Measurements from ENCODE around the gene DPP7. TPM values are rescaled to one million over a fixed set of nuclear protein-coding genes. Genes with fewer than 3 reads are reported as not detected.

DPP7 gene
- total RNA-seq, 2 donors from 2014 or later: 147 to 235 TPM

DNA sequence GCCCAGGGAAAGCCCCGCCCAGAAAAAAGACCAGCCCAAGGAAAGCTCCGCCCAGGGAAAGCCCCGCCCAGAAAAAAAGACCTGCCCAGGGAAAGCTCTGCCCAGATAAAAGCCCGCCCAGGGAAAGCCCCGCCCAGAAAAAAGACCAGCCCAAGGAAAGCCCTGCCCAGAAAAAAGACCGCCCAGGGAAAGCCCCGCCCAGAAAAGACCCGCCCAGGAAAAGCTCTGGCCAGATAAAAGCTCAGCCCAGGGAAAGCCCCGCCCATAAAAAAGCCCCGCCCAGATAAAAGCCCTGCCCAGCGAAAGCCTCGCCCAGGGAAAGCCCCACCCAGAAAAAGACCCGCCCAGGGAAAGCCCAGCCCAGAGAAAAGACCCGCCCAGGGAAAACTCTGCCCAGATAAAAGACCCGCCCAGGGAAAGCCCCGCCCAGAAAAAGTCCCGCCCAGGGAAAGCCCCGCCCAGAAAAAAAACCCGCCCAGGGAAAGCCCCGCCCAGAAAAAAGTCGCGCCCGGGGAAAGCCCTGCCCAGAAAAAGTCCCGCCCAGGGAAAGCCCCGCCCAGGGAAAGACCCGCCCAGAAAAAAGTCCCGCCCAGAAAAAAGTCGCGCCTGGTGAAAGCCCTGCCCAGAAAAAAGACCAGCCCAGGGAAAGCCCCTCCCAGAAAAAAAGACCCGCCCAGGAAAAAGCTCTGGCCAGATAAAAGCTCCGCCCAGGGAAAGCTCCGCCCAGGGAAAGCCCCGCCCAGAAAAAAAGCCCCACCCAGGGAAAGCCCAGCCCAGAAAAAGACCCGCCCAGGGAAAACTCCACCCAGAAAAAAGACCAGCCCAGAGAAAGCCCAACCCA is 36.3 kb upstream of the DPP7 start:
- Histone ChIP-seq H3K9me3 (no peaks in the 10 kb centered on the region), H3K4me3 (no peak overlapping the region), H3K27ac (no peak overlapping the region), H3K27me3 (replicated peaks; ENCODE audit: insufficient read depth) (peaks cover 12% of the 10 kb centered on the region), H3K36me3 (no peaks in the 10 kb centered on the region), H3K4me1 (replicated peaks) (no peaks in the 10 kb centered on the region)
- TF ChIP-seq POLR2A (IDR thresholded peaks at IDR 0.05): no peak
- TF ChIP-seq POLR2AphosphoS5 (IDR thresholded peaks at IDR 0.05): no peak
- TF ChIP-seq, protein P1, sequence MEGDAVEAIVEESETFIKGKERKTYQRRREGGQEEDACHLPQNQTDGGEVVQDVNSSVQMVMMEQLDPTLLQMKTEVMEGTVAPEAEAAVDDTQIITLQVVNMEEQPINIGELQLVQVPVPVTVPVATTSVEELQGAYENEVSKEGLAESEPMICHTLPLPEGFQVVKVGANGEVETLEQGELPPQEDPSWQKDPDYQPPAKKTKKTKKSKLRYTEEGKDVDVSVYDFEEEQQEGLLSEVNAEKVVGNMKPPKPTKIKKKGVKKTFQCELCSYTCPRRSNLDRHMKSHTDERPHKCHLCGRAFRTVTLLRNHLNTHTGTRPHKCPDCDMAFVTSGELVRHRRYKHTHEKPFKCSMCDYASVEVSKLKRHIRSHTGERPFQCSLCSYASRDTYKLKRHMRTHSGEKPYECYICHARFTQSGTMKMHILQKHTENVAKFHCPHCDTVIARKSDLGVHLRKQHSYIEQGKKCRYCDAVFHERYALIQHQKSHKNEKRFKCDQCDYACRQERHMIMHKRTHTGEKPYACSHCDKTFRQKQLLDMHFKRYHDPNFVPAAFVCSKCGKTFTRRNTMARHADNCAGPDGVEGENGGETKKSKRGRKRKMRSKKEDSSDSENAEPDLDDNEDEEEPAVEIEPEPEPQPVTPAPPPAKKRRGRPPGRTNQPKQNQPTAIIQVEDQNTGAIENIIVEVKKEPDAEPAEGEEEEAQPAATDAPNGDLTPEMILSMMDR (IDR thresholded peaks at IDR 0.05): no peak
- no peak for DNase-seq (ENCODE audit: low spot score)
- intact Hi-C loops (cut with DNase I): no loop called here
- WGBS: 40% methylated on average over 34 of the region's 34 CpGs

DNA sequence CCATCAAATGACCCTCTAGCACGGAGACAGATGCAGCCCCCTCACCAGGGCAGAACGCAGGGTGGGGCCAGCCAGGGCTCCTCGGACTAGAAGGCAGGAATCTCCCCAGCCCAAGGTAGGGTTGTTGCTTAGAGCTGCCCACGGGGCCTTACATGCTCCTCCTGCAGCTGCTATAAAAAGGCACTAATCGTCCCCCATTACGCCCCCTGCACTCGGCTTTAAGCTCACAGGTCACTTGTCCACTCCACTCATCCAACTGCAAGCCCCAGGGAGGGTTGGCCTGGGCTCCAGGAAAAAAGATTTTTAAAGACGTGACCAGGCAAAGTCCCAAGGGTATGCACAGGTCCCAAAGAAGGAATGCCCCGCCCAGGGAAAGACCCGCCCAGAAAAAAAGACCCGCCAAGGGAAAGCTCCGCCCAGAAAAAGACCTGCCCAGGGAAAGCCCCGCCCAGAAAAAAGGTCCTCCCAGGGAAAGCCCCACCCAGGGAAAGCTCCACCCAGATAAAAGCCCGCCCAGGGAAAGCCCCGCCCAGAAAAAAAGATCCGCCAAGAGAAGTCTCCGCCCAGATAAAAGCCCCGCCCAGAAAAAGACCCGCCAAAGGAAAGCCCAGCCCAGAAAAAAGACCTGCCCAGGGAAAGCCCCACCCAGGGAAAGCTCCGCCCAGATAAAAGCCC is 35.5 kb upstream of the DPP7 start:
- 68% methylated on average over 20 of the region's 20 CpGs for WGBS
- peaks cover 15% of the 10 kb centered on the region for H3K27me3 ChIP-seq (replicated peaks; ENCODE audit: insufficient read depth)
- no peak for DNase-seq (ENCODE audit: low spot score)
- no peak overlapping the region for H3K4me3 ChIP-seq
- intact Hi-C loops (cut with DNase I): no loop called here
- no peaks in the 10 kb centered on the region for H3K9me3 ChIP-seq
- H3K27ac ChIP-seq: no peak overlapping the region
- H3K4me1 ChIP-seq (replicated peaks): no peaks in the 10 kb centered on the region
- no peaks in the 10 kb centered on the region for H3K36me3 ChIP-seq
- no peak for TF ChIP-seq POLR2AphosphoS5 (IDR thresholded peaks at IDR 0.05)

DNA sequence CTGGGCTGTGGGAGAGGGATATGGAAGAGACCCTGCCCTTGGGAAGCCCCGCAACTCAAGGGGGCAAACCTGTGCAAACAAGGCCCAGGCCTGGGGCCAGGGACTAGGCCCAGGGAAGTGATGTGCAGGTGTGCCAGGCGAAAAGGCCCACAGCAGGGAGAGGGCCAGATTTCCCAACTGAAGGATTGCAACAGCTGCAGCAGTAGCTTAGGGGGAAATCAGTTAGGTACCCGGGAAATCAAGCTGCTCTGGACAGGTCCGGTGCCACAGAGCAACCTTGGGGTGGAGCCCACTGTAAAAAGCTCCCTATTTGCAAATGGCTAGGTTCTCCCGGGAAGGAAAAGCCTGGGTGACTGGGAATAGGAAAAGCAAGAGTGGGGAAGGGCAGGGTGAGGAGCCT is 34.8 kb upstream of the DPP7 start:
- 76% methylated on average over 5 of the region's 5 CpGs for WGBS
- TF ChIP-seq POLR2AphosphoS5 (IDR thresholded peaks at IDR 0.05): no peak
- TF ChIP-seq POLR2A (IDR thresholded peaks at IDR 0.05): no peak
- Histone ChIP-seq H3K9me3 (no peaks in the 10 kb centered on the region), H3K4me1 (replicated peaks) (no peaks in the 10 kb centered on the region), H3K4me3 (no peak overlapping the region), H3K27ac (no peak overlapping the region), H3K36me3 (no peaks in the 10 kb centered on the region), H3K27me3 (replicated peaks; ENCODE audit: insufficient read depth) (peaks cover 15% of the 10 kb centered on the region)
- no peak for DNase-seq (ENCODE audit: low spot score)
- intact Hi-C loops (cut with DNase I): no loop called here

DNA sequence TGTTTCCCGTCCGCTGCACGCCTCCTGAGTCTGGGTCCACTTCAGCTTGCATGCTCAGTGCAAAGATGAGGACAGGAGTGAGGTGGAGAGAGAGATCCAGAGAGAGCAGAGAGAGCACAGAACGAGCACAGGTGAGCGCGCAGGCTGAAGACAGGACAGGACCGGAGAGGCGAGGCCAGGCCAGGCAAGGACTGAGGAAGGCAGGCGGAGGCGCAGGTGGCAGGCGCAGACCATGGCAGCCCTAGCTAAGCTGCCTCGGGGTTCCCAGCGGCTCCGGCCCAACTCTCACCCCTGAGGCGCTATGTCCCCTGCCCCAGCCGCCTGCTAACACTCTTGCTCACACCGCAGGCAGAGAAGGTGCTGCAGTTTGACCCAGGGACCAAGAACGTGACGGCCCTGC is 34.1 kb upstream of the DPP7 start:
- H3K4me3 ChIP-seq: no peak overlapping the region
- TF ChIP-seq POLR2A (IDR thresholded peaks at IDR 0.05) (no peak), POLR2AphosphoS5 (IDR thresholded peaks at IDR 0.05) (no peak)
- TF ChIP-seq, protein P1 (IDR thresholded peaks at IDR 0.05): no peak
- H3K9me3 ChIP-seq: no peaks in the 10 kb centered on the region
- no peaks in the 10 kb centered on the region for H3K36me3 ChIP-seq
- DNase-seq (ENCODE audit: low spot score): no peak
- WGBS: 79% methylated on average over 17 of the region's 19 CpGs
- H3K4me1 ChIP-seq (replicated peaks): no peaks in the 10 kb centered on the region
- intact Hi-C loops (cut with DNase I): no loop called here
- no peak overlapping the region for H3K27ac ChIP-seq
- H3K27me3 ChIP-seq (replicated peaks; ENCODE audit: insufficient read depth): peaks cover 15% of the 10 kb centered on the region

DNA sequence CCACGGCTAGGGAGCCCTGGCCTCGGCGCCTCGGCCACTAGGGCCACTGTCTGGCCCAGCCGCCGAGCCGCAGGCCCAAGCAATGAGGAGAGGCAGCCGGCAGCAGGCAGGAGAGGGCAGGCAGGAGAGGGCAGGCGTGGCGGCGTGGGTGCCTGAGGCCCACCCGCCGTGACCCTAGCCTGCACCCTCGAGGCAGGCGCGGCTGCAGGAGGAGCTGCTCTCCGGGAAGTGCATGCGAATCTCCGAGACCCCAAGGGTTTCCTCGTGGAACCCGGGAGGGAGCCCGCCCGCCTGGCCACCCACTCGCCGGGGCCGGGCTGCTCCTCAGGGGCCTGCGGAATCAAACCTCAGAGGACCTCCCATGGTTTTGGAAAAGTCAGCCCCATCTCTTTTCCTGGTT is 33.7 kb upstream of the DPP7 start:
- intact Hi-C loops (cut with DNase I): no loop called here
- WGBS: 65% methylated on average over 24 of the region's 27 CpGs
- Histone ChIP-seq H3K4me3 (no peak overlapping the region), H3K4me1 (replicated peaks) (no peaks in the 10 kb centered on the region), H3K9me3 (no peaks in the 10 kb centered on the region), H3K27me3 (replicated peaks; ENCODE audit: insufficient read depth) (peaks cover 18% of the 10 kb centered on the region), H3K27ac (no peak overlapping the region), H3K36me3 (no peaks in the 10 kb centered on the region)
- no peak for DNase-seq (ENCODE audit: low spot score)
- TF ChIP-seq POLR2A (IDR thresholded peaks at IDR 0.05) (no peak), POLR2AphosphoS5 (IDR thresholded peaks at IDR 0.05) (no peak)
- TF ChIP-seq, protein P1 (IDR thresholded peaks at IDR 0.05): no peak
